HEK293 (cell line): ENCODE results near the gene GTF3C1.

Experiments
- CTCF ChIA-PET: fragments of 350-600 bp; formaldehyde crosslinking; extraction: SDS; loops from one replicate; lab custom pipeline; 2021; ENCODE audit warnings: antibody characterized with exemption; lab: Yijun Ruan, JAX
- POLR2A ChIA-PET: fragments of 300-600 bp; formaldehyde crosslinking; extraction: SDS; loops from one replicate; lab custom pipeline; 2020; ENCODE audit warnings: antibody characterized with exemption, inconsistent platforms; lab: Yijun Ruan, JAX
- H3K27ac ChIP-seq: fragments of 200-500 bp; sonication (Bioruptor generic); 2 replicates; pipeline ENCODE4 v1.5.1; 2014; ENCODE audit warnings: low read depth, low read length, control low read depth, inconsistent platforms; ENCODE audit errors: extremely low read depth
- H3K36me3 ChIP-seq, 2 experiments: fragments of 200-500 bp in 1 of 2; sonication (Bioruptor generic) in 1 of 2; 1 replicate in 1 of 2; 2 replicates in 1 of 2; pipeline ENCODE4 v1.5.1; 2014 to 2017; ENCODE audit warnings: inconsistent platforms in 2 of 2, low read length in 2 of 2; ENCODE audit not compliant: control insufficient read depth in 2 of 2, insufficient read depth in 1 of 2
- H3K4me1 ChIP-seq: fragments of 200-500 bp; sonication (Bioruptor generic); 2 replicates; pipeline ENCODE4 v1.5.1; 2014; ENCODE audit warnings: mild to moderate bottlenecking, low read length, inconsistent platforms; ENCODE audit not compliant: control insufficient read depth, insufficient read depth
- H3K4me3 ChIP-seq: 2 replicates; pipeline ENCODE4 v1.5.1; 2011; ENCODE audit warnings: low read depth, mild to moderate bottlenecking, control low read depth, low read length, moderate library complexity
- H3K9me3 ChIP-seq: fragments of 200-500 bp; sonication (Bioruptor generic); 2 replicates; pipeline ENCODE4 v1.5.1; 2014; ENCODE audit warnings: low read depth, low read length, inconsistent platforms; ENCODE audit not compliant: control insufficient read depth, insufficient read depth
- GLIS1 ChIP-seq: fragments of 450-650 bp; formaldehyde crosslinking; IDR thresholded peaks from 2 replicates; pipeline ENCODE4 v1.5.1; 2016; ENCODE audit warnings: missing biosample characterization, missing genetic modification characterization
- KLF9 ChIP-seq: fragments of 450-650 bp; formaldehyde crosslinking; IDR thresholded peaks from 2 replicates; pipeline ENCODE4 v1.5.1; 2016; ENCODE audit warnings: missing biosample characterization, missing genetic modification characterization, low read depth
- MYNN ChIP-seq: fragments of 450-650 bp; formaldehyde crosslinking; IDR thresholded peaks from 2 replicates; pipeline ENCODE4 v1.5.1; 2016; ENCODE audit warnings: missing biosample characterization, missing genetic modification characterization, borderline replicate concordance
- MZF1 ChIP-seq: fragments of 450-650 bp; formaldehyde crosslinking; IDR thresholded peaks from 2 replicates; pipeline ENCODE4 v1.5.1; 2017; ENCODE audit warnings: missing biosample characterization, missing genetic modification characterization, borderline replicate concordance
- SETDB1 ChIP-seq: IDR thresholded peaks from one replicate; pipeline ENCODE4 v1.6.1; 2017; ENCODE audit warnings: mild to moderate bottlenecking, low read length, moderate library complexity, mixed read lengths; ENCODE audit not compliant: insufficient read length
- ZBTB20 ChIP-seq: fragments of 450-650 bp; formaldehyde crosslinking; IDR thresholded peaks from 2 replicates; pipeline ENCODE4 v1.5.1; 2016; ENCODE audit warnings: missing biosample characterization, missing genetic modification characterization
- ZNF132 ChIP-seq: fragments of 450-650 bp; formaldehyde crosslinking; IDR thresholded peaks from 2 replicates; pipeline ENCODE4 v1.5.1; 2017; ENCODE audit warnings: missing biosample characterization, missing genetic modification characterization, borderline replicate concordance
- ZNF146 ChIP-seq: fragments of 450-650 bp; formaldehyde crosslinking; IDR thresholded peaks from 2 replicates; pipeline ENCODE4 v1.5.1; 2016; ENCODE audit warnings: missing biosample characterization, missing genetic modification characterization
- ZNF2 ChIP-seq: fragments of 450-650 bp; formaldehyde crosslinking; IDR thresholded peaks from 2 replicates; pipeline ENCODE4 v1.5.1; 2016; ENCODE audit warnings: missing biosample characterization, missing genetic modification characterization
- ZNF202 ChIP-seq: fragments of 450-650 bp; formaldehyde crosslinking; IDR thresholded peaks from 2 replicates; pipeline ENCODE4 v1.5.1; 2016; ENCODE audit warnings: missing biosample characterization, missing genetic modification characterization, borderline replicate concordance
- ZNF24 ChIP-seq: fragments of 450-650 bp; formaldehyde crosslinking; IDR thresholded peaks from 2 replicates; pipeline ENCODE4 v1.5.1; 2016; ENCODE audit warnings: missing biosample characterization, missing genetic modification characterization
- ZNF266 ChIP-seq: fragments of 450-650 bp; formaldehyde crosslinking; IDR thresholded peaks from 2 replicates; pipeline ENCODE4 v1.5.1; 2016; ENCODE audit warnings: missing biosample characterization, missing genetic modification characterization, low read depth
- ZNF302 ChIP-seq: fragments of 450-650 bp; formaldehyde crosslinking; IDR thresholded peaks from 2 replicates; pipeline ENCODE4 v1.5.1; 2016; ENCODE audit warnings: missing biosample characterization, missing genetic modification characterization, low read depth
- ZNF324 ChIP-seq: fragments of 450-650 bp; formaldehyde crosslinking; IDR thresholded peaks from 2 replicates; pipeline ENCODE4 v1.5.1; 2016; ENCODE audit warnings: missing biosample characterization, missing genetic modification characterization
- ZNF521 ChIP-seq: fragments of 450-650 bp; formaldehyde crosslinking; IDR thresholded peaks from 2 replicates; pipeline ENCODE4 v1.5.1; 2017; ENCODE audit warnings: missing biosample characterization, mild to moderate bottlenecking, missing genetic modification characterization
- ZNF610 ChIP-seq: fragments of 450-650 bp; formaldehyde crosslinking; IDR thresholded peaks from 2 replicates; pipeline ENCODE4 v1.5.1; 2016; ENCODE audit warnings: missing biosample characterization, missing genetic modification characterization, borderline replicate concordance
- ZNF621 ChIP-seq: fragments of 450-650 bp; formaldehyde crosslinking; IDR thresholded peaks from 2 replicates; pipeline ENCODE4 v1.5.1; 2017; ENCODE audit warnings: missing biosample characterization, missing genetic modification characterization
- ZNF677 ChIP-seq: fragments of 450-650 bp; IDR thresholded peaks from 2 replicates; pipeline ENCODE4 v1.5.0; 2018; ENCODE audit warnings: missing biosample characterization, mild to moderate bottlenecking, missing genetic modification characterization, moderate library complexity
- ZNF830 ChIP-seq: fragments of 450-650 bp; IDR thresholded peaks from 2 replicates; pipeline ENCODE4 v1.5.0; 2018; ENCODE audit warnings: missing biosample characterization, missing genetic modification characterization, low read depth, mild to moderate bottlenecking, moderate library complexity
- ZNF843 ChIP-seq: fragments of 450-650 bp; formaldehyde crosslinking; IDR thresholded peaks from 2 replicates; pipeline ENCODE4 v1.5.1; 2016; ENCODE audit warnings: missing biosample characterization, missing genetic modification characterization
- TF ChIP-seq, protein P1 (sequence below): sonication (generic); formaldehyde crosslinking; IDR thresholded peaks from 2 replicates; pipeline ENCODE4 v1.8.1; 2022; ENCODE audit warnings: mild to moderate bottlenecking, moderate library complexity, missing genetic modification reagents
- TF ChIP-seq, protein P2 (sequence below): fragments of 450-650 bp; formaldehyde crosslinking; IDR thresholded peaks from 2 replicates; pipeline ENCODE4 v1.5.1; 2016; ENCODE audit warnings: missing biosample characterization, missing genetic modification characterization
- TF ChIP-seq, protein P3 (sequence below): fragments of 450-650 bp; formaldehyde crosslinking; IDR thresholded peaks from 2 replicates; pipeline ENCODE4 v1.5.1; 2017; ENCODE audit warnings: missing biosample characterization, missing genetic modification characterization
- TF ChIP-seq, protein P4 (sequence below): fragments of 450-650 bp; formaldehyde crosslinking; IDR thresholded peaks from 2 replicates; pipeline ENCODE4 v1.5.1; 2016; ENCODE audit warnings: missing biosample characterization, missing genetic modification characterization
- TF ChIP-seq, protein P5 (sequence below): fragments of 450-650 bp; formaldehyde crosslinking; IDR thresholded peaks from 2 replicates; pipeline ENCODE4 v1.5.1; 2016; ENCODE audit warnings: missing biosample characterization, missing genetic modification characterization

The GTF3C1 gene

DNA sequence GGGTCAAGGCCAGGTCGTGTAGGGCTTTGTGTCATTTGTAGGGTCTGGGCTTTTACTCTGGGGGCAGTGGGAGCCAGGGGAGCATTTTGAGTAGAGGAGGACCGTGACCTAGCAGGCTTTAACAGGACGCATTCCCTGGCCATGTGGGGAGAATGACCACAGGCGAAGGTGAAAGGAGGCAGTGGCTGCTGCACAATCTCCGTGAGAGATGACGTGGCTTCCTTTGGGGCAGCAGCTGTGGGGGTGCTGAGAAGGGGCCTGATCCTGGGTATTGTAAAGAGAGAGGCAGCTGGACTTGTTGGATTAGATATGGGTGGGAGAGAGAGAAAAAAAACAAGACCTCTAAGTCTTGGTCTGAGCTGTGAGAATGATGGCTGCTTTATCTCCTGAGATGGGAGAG lies 46.3 kb upstream of the GTF3C1 start (continued):
- no peak for TF ChIP-seq ZNF2 (tag by site-specific recombination)

DNA sequence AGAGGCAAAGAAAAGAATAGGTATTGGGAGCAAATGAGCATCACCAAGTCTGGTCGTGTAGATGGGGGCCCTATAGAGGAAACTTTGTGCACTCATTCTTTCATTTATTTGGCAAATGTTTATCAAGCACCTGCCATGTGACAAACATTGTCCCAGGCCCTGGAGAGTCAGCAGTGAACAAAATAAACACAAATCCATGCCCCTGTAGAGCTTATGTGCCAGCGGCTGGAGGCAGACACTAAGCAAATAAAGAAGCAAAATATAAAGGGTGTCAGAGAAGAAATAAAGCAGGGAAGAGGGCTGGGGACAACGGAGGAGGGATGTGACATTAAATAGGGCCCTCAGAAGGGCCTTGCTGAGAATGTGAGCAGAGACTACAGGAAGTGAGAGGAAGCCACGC lies 45.8 kb upstream of the GTF3C1 start:
- no peaks in the 10 kb centered on the region for H3K9me3 ChIP-seq
- ChIA-PET POLR2A (no interaction called here), CTCF (interaction anchor here (0.7 kb wide), 1 partner anchor 17 kb away, joined by 4 read pairs; no protein-coding TSS in a partner anchor)
- H3K4me1 ChIP-seq, result no peaks in the 10 kb centered on the region
- H3K27ac ChIP-seq, result no peak overlapping the region
- H3K36me3 ChIP-seq, result no peaks in the 10 kb centered on the region
- no peak overlapping the region for H3K4me3 ChIP-seq
- TF ChIP-seq ZNF202 (tag by site-specific recombination), result no peak
- no peak for TF ChIP-seq ZNF521 (tag by site-specific recombination)
- no peak for TF ChIP-seq KLF9 (tag by site-specific recombination)
- TF ChIP-seq ZNF24 (tag by site-specific recombination), result no peak
- no peak for TF ChIP-seq ZNF843 (tag by site-specific recombination)
- no peak for TF ChIP-seq ZNF610 (tag by site-specific recombination)
- no peak for TF ChIP-seq SETDB1
- TF ChIP-seq, protein P1, sequence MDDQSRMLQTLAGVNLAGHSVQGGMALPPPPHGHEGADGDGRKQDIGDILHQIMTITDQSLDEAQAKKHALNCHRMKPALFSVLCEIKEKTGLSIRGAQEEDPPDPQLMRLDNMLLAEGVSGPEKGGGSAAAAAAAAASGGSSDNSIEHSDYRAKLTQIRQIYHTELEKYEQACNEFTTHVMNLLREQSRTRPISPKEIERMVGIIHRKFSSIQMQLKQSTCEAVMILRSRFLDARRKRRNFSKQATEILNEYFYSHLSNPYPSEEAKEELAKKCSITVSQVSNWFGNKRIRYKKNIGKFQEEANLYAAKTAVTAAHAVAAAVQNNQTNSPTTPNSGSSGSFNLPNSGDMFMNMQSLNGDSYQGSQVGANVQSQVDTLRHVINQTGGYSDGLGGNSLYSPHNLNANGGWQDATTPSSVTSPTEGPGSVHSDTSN (CRISPR knock-in tag), result no peak
- TF ChIP-seq, protein P2, sequence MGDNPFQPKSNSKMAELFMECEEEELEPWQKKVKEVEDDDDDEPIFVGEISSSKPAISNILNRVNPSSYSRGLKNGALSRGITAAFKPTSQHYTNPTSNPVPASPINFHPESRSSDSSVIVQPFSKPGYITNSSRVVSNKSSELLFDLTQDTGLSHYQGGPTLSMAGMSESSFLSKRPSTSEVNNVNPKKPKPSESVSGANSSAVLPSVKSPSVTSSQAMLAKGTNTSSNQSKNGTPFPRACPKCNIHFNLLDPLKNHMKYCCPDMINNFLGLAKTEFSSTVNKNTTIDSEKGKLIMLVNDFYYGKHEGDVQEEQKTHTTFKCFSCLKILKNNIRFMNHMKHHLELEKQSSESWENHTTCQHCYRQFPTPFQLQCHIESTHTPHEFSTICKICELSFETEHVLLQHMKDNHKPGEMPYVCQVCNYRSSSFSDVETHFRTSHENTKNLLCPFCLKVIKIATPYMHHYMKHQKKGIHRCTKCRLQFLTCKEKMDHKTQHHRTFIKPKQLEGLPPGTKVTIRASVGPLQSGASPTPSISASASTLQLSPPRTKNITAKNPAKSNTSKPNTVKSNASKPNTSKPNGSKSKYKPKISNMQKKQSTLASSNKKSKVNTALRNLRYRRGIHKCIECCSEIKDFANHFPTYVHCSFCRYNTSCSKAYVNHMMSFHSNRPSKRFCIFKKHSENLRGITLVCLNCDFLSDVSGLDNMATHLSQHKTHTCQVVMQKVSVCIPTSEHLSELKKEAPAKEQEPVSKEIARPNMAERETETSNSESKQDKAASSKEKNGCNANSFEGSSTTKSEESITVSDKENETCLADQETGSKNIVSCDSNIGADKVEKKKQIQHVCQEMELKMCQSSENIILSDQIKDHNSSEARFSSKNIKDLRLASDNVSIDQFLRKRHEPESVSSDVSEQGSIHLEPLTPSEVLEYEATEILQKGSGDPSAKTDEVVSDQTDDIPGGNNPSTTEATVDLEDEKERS, result no peak
- TF ChIP-seq ZNF132, result no peak
- TF ChIP-seq, protein P3, sequence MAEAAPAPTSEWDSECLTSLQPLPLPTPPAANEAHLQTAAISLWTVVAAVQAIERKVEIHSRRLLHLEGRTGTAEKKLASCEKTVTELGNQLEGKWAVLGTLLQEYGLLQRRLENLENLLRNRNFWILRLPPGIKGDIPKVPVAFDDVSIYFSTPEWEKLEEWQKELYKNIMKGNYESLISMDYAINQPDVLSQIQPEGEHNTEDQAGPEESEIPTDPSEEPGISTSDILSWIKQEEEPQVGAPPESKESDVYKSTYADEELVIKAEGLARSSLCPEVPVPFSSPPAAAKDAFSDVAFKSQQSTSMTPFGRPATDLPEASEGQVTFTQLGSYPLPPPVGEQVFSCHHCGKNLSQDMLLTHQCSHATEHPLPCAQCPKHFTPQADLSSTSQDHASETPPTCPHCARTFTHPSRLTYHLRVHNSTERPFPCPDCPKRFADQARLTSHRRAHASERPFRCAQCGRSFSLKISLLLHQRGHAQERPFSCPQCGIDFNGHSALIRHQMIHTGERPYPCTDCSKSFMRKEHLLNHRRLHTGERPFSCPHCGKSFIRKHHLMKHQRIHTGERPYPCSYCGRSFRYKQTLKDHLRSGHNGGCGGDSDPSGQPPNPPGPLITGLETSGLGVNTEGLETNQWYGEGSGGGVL (tag by site-specific recombination), result no peak
- no peak for TF ChIP-seq ZNF266 (tag by site-specific recombination)
- TF ChIP-seq MYNN (tag by site-specific recombination), result no peak
- no peak for TF ChIP-seq ZBTB20 (tag by site-specific recombination)

DNA sequence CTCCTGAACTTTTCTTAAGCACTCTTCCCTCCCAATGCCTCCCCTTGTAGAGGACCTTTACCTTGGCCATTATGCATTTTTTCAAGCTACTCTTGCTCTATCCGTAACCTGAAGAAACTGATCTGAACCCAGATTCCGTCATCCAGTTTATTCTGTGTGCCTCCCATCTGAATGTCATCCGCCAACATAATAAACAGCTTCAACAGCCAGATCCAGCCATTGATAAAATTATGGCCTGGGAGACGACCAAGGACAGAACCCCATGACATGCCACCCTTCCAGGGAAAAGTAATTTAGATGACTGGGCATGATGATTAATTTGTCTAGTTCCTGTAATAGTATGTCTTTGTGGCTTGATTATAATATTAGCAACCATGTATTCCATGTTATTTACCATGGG lies 42.1 kb upstream of the GTF3C1 start:
- Histone ChIP-seq H3K9me3 (no peaks in the 10 kb centered on the region), H3K27ac (no peak overlapping the region), H3K4me3 (no peak overlapping the region), H3K36me3 (no peaks in the 10 kb centered on the region), H3K4me1 (no peaks in the 10 kb centered on the region)
- ChIA-PET POLR2A (no interaction called here), CTCF (interaction anchor here (0.8 kb wide), 1 partner anchor 184 kb away, joined by 4 read pairs; no protein-coding TSS in a partner anchor)
- TF ChIP-seq ZNF677 (tag by site-specific recombination) (no peak), MZF1 (tag by site-specific recombination) (no peak), ZNF830 (tag by site-specific recombination) (no peak), ZNF132 (no peak), ZNF621 (tag by site-specific recombination) (no peak), ZNF324 (tag by site-specific recombination) (no peak), ZNF302 (tag by site-specific recombination) (no peak), GLIS1 (tag by site-specific recombination) (no peak), ZNF146 (no peak)
- TF ChIP-seq, protein P4, sequence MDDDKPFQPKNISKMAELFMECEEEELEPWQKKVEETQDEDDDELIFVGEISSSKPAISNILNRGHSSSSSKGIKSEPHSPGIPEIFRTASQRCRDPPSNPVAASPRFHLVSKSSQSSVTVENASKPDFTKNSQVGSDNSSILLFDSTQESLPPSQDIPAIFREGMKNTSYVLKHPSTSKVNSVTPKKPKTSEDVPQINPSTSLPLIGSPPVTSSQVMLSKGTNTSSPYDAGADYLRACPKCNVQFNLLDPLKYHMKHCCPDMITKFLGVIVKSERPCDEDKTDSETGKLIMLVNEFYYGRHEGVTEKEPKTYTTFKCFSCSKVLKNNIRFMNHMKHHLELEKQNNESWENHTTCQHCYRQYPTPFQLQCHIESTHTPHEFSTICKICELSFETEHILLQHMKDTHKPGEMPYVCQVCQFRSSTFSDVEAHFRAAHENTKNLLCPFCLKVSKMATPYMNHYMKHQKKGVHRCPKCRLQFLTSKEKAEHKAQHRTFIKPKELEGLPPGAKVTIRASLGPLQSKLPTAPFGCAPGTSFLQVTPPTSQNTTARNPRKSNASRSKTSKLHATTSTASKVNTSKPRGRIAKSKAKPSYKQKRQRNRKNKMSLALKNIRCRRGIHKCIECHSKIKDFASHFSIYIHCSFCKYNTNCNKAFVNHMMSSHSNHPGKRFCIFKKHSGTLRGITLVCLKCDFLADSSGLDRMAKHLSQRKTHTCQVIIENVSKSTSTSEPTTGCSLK, result no peak
- TF ChIP-seq, protein P5, sequence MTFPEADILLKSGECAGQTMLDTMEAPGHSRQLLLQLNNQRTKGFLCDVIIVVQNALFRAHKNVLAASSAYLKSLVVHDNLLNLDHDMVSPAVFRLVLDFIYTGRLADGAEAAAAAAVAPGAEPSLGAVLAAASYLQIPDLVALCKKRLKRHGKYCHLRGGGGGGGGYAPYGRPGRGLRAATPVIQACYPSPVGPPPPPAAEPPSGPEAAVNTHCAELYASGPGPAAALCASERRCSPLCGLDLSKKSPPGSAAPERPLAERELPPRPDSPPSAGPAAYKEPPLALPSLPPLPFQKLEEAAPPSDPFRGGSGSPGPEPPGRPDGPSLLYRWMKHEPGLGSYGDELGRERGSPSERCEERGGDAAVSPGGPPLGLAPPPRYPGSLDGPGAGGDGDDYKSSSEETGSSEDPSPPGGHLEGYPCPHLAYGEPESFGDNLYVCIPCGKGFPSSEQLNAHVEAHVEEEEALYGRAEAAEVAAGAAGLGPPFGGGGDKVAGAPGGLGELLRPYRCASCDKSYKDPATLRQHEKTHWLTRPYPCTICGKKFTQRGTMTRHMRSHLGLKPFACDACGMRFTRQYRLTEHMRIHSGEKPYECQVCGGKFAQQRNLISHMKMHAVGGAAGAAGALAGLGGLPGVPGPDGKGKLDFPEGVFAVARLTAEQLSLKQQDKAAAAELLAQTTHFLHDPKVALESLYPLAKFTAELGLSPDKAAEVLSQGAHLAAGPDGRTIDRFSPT (tag by site-specific recombination), result no peak
